SIG-M5 (cell line): ENCODE data around the gene NANOS2.
"Not testable (repeated sequence)": the region's sequence is repeated elsewhere in the genome, so short reads cannot be mapped to it uniquely, and the experiment has no call there.

Experiments
- DNase-seq: peaks from one replicate; lab custom pipeline; 2025; lab: John Stamatoyannopoulos, UW

NANOS2 gene

DNA sequence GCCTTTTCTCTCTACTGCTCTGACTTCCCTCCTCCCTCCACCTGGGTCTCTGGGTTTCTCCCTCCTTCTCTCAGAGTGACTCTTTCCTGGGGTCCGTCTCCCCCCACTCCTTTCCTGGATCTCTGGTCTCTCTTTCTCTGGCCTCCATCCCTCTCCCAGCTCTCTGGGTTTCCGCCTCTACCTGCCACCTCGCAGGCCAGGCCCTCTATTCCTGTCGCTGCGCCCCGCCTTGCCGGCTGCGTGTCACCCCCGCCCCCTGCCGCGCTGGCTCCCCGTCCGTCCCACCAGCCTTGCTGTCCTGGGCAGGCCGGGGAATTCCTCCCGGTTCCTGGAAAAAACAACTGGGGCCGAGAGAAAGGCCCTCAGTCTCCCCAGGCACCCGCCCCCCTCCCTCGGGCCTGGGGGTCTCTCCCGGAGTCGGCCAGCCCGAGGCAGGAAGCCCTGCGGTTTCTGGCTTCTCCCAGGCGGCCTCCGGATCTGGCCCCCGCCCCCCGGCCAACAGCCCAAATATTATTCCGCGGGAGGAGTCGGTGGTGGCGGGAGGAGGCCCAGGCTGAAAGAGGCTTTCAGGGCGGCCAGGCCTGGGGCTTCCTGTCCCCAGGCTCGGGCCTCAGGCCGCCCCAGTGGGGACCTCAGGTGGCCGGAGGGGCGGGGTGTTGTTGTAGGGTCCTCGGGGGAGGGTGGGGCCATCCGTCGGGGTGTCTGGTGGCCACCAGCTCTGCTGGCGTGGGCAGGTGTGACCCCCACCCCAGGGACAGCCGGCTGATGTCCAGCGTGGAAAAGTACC lies 38.0 kb downstream of the NANOS2 start:
- no peak for DNase-seq

DNA sequence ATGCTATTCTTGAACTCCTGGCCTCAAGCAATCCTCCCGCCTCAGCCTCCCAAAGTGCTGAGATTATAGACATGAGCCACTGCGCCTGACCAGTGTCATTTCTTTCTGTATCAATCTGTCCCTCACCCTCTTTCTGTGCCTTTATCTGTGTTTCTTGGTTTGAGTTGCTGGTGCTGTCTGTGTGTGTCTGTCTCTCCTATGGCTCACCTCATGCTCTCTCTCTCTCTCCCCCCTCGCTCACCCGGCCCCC lies 38.5 kb downstream of the NANOS2 start:
- DNase-seq, result no peak

DNA sequence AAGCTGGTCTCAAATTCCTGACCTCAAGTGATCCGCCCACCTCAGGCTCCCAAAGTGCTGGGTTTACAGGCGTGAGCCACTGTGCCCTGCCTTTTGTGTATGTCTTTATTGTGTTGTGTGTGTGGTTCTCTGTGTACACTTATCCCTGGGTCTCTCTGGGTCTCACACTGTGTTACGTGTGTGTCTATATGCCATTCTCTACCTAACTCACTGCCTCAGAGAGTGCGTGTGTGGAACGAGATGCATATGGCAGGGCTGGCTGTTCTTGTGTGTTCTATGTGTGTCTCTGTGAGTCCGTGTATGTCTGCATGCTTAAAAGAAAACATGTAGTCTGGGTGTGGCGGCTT lies 40.0 kb downstream of the NANOS2 start:
- no peak for DNase-seq

DNA sequence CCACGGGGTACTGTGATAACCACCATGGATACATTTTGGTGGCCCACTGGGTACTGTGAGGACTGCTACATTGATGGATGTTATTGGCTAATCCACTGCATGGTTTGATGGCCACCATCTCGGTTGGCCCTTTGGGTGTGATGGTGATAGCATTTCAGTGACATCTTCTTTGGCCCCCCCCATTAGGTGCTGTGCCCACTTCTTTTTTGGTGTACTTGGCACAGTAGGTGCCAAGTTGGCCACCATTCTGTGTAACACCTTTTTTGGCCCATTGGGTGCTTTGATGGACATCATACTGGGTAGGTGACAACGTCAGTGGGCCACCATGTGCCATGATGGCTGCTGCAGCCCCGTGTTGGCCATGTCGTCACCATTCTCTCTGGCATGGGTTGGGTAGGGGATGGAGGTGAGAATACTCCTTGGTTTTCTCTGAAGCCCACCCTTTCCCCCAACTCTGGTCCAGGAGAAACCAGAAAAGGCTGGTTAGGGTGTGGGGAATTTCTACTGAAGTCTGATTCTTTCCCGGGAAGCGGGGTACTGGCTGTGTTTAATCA lies 41.3 kb downstream of the NANOS2 start:
- DNase-seq, result no peak

DNA sequence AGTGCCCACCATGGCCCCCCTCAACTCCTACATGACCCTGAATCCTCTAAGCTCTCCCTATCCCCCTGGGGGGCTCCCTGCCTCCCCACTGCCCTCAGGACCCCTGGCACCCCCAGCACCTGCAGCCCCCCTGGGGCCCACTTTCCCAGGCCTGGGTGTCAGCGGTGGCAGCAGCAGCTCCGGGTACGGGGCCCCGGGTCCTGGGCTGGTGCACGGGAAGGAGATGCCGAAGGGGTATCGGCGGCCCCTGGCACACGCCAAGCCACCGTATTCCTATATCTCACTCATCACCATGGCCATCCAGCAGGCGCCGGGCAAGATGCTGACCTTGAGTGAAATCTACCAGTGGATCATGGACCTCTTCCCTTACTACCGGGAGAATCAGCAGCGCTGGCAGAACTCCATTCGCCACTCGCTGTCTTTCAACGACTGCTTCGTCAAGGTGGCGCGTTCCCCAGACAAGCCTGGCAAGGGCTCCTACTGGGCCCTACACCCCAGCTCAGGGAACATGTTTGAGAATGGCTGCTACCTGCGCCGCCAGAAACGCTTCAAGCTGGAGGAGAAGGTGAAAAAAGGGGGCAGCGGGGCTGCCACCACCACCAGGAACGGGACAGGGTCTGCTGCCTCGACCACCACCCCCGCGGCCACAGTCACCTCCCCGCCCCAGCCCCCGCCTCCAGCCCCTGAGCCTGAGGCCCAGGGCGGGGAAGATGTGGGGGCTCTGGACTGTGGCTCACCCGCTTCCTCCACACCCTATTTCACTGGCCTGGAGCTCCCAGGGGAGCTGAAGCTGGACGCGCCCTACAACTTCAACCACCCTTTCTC lies 42.3 kb downstream of the NANOS2 start:
- no peak for DNase-seq

DNA sequence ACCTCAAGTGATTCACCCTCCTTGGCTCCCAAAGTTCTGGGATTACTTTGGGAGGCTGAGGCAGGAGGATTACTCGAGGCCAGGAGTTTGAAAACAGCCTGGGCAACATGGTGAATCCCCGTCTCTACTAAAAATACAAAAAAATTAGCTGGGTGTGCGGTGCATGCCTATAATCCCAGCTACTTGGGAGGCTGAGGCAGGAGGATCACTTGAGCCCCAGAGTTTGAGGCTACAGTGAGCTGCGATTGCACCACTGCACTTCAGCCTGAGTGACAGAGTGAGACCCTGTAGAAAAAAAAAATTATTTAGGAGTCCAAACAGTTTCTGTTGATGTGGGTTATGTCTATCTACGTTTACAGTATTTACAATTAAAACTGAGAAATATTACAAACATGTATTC lies 43.8 kb downstream of the NANOS2 start:
- no peak for DNase-seq

DNA sequence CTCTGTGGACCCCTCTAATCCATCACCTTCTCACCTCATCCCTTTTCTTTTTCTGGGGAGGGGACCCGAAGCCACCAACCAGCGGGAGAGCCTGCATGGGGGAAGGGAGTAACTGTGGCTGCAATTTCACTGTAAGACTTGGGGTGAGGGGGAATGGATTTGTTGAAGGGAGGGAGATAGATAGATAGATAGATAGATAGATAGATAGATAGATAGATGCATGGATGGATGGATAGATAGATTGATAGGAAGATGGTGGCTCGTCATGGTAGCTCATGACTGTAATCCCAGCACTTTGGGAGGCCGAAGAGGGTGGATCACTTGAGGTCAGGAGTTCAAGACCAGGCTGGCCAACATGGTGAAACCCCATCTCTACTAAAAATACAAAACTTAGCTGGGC lies 47.3 kb downstream of the NANOS2 start:
- DNase-seq, result not testable (repeated sequence)

DNA sequence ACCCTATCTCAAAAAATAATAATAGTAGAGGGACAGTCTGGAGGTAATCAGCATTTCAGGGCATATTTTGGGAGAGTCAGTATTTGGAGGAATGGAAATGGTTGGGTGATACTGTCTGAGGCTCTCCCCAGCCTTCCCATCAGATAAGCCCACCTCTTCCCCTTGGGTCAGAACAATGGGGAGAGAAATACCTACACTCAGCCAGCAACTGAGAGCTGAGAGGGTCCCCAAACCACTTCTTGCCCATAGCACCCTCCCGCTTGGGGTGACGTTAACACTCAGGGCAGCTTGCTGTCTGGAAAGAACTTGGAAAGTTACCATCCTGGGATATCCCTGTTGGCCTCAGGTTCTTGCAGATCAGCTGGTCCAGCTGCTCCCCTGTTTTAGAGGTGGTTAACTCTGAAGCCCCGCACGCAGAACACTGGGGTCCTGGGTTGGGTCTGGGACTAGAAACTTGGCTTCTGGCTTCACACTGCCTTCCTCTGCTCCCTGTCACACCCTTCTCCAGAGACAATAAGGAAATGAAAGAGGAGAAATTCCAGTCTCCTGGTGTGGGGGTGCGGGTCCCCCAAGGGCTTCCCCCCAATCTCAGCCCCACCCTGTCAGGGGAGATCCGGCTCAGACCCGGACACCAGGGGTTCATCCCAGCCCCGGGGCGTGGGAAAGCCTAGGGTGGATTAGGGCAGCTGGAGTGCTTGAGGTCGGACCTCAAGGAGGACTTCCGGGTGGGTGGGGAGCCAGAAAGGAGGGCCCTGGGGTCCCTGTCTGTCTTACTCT lies 48.0 kb downstream of the NANOS2 start:
- DNase-seq, result no peak

DNA sequence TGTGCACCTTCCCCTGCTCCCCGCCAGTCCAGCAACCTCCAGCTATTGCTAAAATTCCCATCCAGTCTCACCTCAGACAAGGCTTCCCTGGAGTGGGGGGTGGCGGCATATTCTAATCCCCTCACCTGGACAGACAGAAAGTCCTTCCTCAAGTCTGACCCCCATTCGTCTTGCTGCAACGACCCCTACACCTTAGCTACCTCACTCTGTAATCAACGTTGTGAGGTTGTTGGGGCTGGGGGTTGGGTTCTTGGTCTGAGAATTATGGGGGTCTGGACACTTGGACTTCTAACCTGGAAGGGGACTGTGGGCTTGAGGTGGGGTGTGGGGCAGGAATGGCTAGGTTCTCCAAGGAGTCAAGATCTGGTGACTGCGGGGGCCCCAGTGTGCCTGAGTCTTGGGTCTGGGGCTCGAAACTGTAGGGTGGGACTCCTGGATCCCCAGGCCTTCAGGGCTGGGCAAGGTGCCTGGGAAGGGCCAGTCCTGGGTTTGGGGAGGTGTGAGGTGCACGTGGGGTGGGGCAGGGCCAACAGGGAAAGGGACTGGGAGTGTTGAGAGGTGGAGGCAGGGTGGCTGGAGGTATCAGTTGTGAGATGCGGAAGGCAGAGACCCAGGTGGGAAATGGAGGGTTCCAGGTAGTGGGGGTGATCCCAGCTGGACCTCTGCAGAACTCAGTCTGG lies 49.2 kb downstream of the NANOS2 start:
- no peak for DNase-seq

DNA sequence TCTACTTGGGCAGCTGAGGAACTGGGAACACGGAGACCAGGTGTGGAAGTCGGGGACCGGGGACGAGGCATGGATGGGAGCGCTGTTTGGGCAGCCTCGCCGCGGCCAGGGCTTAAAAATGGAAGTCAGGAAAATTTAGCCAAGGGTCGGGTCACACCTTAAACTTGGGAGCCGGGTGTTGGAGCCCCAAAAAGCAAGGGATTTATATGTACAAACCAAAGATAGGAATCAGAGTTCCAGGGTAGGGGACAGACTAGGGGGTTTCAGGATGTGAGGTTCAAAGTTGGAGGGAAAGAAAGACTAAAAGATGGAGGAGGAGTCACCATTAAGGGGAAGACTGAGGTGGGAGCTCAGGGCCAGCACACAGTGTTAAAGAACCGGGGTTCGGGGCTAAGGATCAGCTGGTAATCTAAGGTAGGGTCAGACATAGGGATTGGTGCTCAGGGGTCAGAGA lies 49.9 kb downstream of the NANOS2 start:
- DNase-seq, result no peak

DNA sequence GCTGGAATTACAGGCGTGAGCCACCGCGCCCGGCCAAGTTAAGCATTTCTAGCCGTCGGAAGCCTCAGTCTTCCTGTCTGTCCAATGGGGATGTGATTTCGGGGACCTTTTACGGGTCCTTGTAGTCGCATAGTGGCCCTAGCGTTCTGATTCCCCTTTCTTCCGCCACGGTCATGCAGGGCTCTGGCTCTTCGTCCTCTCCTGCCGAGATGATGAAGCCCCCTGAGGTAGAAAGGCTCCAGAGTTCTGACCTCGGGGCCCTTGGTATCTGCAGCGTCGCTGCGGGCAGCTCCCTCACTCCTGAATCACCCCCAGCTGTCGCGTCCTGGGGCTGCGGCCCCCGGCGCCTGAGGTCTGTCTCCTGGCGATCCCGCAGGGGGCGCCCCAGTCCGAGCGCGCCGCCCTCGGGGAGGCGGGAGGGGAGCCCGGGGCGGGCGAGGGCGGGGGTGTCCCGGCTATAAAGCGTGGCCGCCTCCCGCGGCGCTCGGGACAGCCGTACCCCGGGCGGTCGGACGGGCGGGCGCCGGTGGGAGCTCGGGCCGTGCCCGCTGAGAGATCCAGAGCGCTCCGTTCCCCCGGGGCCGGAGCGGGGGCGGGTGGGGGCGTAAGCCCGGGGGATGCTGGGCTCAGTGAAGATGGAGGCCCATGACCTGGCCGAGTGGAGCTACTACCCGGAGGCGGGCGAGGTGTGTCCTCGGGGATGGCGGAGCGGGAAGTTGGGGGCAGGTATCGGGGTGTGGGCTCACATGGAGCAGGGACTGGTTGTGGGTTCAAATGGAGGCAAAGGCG lies 50.5 kb downstream of the NANOS2 start, which contains the start of gene FOXA3:
TSS of gene FOXA3 (plus strand) at position 487 of the 789 bp plus-strand sequence. CDS start at position 618, 131 bp downstream.
- DNase-seq, result no peak

DNA sequence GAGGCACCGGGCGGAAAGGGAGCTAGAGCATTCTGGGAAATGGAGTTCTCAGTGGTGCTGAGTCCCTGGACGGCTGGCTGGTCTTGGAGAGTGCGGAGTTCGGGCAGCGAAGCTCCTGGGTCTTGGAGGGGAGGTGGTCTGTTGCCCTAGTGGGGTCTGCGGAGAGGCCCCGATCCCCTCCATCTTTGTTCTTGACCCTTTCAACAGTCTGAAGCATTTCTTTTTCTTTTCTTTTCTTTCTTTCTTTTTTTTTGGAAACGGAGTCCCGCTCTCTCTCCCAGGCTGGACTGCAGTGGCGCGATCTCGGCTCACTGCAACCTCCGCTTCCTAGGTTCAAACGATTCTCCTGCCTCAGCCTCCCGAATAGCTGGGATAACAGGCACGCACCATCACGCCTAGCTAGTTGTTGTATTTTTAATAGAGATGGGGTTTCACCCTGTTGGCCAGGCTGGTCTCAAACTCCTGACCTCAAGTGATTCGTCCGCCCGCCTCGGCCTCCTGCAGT lies 51.2 kb downstream of the NANOS2 start:
- DNase-seq, result no peak
